TTC549 (cell line): Measurements from ENCODE around the gene HPSE2.
"Not testable (repeated sequence)": the region's sequence is repeated elsewhere in the genome, so short reads cannot be mapped to it uniquely, and the experiment has no call there.

Experiments
- FAIRE-seq: peaks from 2 replicates; lab custom pipeline; 2012; peaks lifted over from hg19 to GRCh38; lab: Jason Lieb, UNC

The HPSE2 gene

DNA sequence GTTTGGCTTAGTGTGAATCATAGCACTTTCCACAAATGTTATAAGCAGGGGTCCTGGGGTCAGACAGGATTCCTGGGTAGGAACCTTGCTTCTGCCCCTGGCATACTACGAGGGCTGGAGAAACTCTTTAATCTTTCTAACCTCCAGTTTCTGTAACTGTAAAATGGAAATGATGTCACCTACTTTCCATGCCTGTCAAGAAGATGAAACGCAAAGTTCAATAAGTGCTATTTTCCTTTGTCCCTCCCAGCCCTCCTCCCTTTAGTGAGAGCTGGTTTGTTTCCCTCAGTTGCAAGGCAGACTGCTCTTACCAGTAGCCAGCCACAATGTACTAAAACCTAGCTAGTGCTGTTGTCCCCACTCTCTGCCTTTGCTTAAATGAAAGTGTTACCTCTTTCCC lies 671.8 kb downstream of the HPSE2 start:
- no peak for FAIRE-seq

DNA sequence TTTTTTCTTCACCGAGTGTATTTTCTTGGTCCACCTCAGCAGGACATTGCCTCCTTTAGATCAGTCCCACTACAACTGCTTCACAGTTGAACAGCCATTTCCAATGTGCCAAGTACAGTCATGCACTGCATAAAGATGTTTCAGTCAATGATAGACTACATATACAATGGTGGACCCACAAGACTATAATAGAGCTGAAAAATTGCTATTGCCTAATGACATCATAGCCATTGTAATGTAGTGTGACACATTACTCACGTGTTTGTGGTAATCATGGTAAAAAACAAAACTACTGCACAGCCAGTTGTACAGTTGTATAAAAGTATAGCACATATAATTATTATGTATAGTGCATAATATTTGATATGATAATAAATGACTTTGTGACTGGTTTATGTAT lies 675.1 kb downstream of the HPSE2 start:
- FAIRE-seq, result no peak

DNA sequence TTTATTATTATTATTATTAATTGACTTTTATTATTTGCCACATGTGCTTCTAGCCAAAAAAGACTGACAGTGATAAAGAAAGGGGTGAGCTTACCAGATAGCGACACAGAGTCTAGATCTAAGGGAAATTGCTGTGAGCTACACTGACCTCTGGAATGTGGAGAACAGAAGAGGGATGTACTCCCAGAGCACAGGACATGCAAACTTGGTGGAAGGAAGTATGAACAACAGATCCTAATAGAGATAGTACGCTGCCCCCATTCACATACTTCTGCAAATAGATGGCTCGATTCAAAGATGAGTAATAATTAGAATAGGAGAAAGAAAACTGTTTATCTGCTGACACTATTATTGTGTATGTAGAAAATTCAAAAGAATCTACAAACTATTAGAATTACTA lies 679.6 kb downstream of the HPSE2 start:
- FAIRE-seq, result no peak

DNA sequence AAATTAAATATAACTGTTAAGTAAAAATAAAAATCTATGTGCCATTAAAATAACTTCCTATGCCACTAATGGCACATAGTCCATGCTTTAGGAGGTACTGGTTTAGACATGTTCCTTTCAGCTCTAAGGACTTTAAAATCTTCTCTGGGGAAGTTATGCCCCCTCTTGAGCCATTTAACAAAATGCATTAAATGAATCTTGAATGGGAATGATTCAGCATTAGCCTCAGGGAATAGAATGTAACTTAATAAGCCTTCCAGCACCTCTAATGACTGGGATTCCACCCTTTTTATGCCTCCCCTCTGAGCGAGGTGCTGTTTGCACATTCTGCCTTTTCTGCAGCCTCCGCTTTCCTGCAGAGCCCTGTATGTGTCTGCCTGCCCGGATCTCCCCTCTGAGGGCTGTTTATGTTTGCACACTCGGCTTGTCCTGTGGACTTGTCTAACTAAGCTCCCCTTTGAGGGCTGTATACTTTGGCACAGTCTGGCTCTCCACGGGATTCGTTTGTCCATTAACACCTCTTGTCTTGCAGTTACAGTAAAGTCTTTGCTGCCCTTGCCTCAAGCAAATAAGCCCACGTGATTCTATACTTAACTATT lies 680.5 kb downstream of the HPSE2 start:
- no peak for FAIRE-seq

DNA sequence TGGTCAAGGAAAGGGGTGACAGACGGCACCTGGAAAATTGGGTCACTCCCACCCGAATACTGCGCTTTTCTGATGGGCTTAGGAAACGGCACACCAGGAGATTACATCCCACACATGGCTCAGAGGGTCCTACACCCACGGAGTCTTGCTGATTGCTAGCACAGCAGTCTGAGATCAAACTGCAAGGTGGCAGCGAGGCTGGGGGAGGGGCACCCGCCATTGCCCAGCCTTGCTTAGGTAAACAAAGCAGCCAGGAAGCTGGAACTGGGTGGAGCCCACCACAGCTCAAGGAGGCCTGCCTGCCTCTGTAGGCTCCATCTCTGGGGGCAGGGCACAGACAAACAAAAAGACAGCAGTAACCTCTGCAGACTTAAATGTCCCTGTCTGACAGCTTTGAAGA lies 694.1 kb downstream of the HPSE2 start:
- not testable (repeated sequence) for FAIRE-seq

DNA sequence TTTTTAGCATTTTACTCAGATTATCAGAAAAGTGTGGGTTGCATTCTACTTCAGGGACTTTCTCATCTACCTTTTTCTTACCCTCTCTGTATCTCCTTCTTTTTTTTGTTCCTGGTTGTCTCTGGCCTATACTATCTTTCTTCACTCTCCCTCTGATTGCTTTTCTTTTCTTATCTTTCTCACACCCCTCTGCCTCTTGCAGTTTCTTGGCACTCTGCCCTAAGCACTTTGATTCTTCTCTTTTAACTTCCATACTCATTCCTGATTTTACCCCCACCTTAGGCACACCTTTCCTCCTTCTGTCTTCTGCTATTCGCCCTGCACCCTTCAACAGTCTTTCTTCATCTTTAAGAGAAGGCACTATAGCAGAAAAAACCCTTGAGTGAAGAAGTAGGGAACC lies 696.1 kb downstream of the HPSE2 start:
- no peak for FAIRE-seq

DNA sequence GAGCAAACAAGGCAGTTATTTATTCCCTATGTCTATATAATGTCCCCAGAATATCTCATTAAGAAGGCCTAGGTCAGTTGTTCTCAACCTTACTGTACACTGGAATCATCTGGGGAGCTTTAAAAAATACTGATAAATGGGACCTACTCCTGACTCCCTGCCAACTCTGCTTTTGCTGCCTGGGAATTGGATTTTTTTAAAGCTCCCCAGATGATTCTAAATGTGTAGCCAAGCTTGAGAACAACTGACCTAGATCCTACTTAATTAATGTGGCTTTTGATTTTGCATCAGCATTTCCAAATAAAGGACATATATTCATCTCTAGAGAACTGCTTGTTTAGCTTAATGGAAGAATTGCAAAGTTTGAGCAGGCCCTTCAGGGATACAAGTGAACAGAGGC lies 697.2 kb downstream of the HPSE2 start:
- no peak for FAIRE-seq

DNA sequence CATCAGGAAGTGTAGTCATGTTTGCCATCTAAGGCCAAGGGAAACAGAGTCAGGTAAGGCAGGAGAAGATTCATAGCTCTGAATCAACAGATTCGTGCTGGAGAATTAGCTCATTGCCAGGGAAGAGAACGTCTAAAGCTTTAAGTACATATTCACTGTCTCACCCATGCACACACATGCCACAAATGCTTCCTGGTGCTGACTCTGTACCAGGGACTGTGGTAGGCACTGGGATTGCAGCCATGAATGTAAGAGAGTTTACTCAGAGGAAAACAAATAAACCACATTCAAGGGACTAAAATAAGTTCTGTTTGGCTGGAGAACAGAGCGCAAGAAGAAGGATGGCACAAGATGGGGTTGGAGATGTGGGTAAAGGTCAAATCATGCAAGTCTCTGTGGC lies 699.1 kb downstream of the HPSE2 start:
- FAIRE-seq, result no peak

DNA sequence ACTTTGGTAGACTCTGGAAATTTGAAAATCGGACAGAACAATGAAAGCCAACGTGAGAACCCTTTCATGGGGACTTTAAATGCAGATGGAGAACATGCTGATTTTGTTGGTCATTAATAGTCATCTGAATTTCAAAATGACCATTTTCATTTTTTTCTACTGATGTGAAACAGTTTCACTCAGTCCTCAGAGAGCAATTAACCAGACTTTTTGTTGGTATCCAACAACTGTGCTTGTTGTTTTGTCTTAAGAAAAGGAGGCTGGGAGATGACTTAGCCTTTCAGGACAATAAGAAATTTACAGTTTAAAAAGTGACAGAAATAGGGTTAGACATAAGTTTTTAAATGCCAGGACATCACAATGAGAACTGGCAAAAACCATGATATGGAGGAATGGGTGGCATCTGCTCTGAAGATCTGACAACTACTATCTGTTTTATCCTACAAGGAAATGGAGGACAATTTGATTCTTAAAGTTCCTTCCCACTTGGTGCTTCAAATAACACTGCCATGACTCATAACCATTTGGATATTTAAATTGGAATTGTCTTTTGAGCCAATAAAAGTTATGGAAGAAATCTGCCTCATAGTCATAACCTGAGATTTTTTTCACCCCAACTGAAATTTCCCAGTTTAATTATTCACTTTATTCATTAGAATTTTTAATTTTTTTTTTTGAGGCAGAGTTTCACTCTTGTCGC lies 701.8 kb downstream of the HPSE2 start:
- no peak for FAIRE-seq

DNA sequence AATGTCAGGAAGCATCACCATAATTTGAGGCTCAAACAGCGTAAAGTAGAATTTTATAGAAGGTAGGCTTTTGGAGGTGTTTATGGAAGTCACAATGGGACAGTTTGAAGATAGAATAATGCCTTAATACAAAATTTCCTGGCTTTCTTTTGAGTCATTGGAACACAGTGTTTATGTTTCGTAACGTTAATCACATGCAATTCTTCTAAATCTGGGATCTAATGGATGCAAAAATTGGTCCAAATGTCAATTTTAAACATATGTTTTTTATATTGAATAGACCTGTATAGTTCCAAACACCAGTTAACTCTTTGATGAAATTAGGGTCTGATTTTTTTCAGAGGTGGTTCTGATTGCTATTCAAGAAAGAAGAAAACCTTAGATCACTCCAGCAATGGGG lies 702.4 kb downstream of the HPSE2 start:
- FAIRE-seq, result no peak

DNA sequence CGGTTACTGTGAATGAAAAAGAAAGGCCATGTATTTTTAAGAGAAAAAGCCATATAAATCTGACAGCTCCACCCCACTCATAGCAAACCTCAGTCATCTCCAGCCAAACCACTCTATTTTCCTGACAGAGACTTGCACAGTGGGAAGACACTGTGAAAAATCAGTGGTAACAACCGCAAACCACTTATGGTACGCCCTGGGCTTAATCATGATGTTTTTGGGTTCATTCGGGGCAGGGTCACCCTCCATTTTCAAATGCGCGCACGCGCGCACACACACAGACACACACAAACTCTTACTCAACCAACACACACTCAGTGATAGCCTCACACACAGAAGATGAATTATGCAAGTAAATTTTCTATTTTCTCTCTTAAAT lies 706.9 kb downstream of the HPSE2 start:
- FAIRE-seq, result no peak

DNA sequence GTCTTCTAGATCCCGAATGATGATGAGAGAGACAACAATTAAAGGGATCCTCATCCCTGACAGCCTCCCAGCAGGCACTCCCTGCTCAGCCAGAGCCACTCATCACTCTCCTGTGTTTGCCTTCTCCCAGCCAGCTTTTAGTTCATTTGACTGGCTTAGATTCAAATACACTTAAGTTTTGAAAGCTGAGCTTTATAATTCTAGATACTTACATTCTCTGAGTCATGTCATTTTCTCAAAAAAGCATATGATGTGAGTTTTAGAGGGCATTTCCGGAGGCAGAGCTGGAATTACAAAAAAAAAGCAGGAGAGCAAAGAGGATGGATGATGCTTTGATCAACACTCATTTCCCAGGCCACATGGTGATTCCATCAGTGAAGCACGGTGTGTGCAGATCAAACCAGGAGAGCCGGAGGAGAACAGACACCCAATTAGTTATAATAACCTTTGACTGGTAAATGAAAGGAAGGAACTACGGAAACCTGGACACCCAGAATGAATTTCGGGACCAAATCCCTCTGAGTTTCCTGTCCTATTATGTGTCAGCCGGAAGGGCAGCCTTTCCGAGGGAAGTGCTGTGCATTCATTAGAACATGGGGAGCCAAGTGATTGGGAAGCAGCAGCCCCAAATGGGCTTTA lies 707.4 kb downstream of the HPSE2 start:
- no peak for FAIRE-seq

DNA sequence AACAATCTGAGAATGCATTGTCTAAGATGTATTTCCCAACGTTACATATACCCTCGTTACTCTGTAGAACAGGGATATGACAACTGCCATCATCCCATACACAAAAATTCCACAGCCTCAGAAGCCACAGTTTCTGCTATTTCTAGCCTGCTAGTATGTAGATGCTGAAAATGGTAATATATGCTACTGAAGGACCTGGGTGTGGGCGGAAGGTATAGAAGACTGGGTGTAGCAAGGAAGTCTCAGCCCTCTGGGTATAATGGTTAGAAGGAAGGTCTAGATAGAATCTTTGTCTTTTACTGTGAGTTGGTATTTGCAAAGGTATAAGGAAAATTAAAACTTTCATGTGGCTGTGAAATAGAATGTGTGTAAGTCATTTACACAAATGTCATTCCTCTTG lies 709.7 kb downstream of the HPSE2 start:
- no peak for FAIRE-seq

DNA sequence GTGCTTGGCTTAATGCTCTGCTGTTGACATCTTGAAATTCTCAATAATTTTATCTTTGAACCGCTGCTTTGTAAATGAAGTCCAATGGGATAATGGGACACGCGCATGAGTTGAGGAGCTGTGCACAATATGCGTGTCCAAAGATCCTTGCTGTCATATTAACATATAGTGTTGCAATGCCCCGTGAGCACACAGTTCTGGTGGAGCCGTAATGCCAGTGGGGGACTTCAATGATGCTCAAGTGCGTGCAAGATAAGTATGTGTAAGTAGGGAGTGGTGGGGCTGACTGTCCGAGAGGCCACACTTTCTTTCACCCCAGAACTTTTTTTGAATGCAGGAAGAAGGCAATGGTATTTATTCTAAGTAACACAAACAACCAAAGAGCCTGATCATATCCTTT lies 711.5 kb downstream of the HPSE2 start:
- FAIRE-seq, result no peak

DNA sequence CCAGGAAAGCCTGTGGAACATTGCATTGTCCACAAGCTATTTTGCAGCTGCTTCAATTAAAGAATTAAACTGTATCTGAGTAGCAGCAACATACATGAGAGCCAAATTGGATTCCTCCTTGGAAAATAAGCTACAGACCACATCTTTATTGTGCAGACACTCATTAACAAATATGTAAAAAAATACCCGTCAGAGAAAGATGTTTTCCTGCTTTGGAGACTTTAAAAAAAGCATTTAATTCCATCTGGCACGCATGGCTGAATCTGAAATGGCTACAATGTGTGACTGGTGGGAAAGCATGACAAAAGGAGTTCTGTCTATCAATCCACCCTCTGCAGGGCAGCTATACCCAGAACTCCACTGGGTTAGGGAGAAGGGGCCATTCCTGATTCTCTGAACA lies 715.8 kb downstream of the HPSE2 start:
- no peak for FAIRE-seq

DNA sequence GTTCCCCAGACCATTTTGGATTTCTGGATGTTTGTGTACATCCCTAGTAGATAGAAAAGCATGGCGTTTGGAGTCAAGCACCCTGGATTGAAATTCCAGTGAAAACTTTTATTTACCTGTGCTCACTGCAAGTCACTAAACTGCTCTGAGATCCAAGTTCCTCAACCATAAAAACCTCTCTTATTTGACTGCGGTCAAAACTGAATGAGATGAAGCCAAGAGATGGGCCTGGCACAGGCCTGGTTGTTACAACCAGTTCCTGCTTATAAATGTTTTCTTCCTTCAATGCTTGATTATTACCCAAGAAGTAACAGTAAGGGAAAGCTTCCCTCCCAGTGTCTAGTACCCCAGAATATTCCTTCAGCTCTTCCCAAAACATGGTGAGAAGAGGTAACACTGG lies 718.0 kb downstream of the HPSE2 start:
- no peak for FAIRE-seq

DNA sequence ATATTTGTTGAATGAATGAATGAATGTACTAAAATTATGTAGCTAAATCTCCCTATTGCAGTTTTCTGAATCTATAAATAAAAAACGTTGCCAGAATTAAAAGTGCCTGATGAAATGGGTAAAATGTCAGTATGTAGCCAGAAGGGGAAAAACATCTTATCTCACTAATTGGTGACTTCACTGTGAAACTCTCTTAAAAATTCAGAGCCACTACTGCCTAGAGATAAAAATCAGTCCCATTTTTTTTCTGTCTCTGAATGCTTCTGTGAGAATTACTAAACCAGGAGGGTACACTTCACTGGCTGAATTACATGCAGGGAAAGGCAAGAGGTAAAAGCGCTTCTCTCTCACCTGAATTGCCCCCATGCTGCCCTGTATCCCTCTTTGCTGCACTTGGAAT lies 719.3 kb downstream of the HPSE2 start:
- no peak for FAIRE-seq

DNA sequence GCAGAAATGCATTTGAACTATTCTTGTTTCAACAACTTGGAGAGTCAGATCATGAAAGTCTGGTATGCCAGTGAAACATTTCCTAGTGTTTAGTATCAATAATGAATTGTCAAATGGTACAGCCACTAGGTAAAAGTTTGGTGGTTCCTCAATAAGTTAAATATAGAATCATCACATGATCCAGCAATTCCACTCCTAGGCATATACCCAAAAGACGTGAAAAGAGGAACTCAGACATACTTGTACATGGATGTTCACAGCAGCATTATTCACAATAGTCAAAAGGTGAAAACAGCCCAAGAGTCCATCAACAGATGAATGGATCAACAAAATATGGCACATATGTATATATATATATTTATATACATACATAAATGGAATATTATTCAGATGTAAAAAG lies 721.9 kb downstream of the HPSE2 start:
- no peak for FAIRE-seq

DNA sequence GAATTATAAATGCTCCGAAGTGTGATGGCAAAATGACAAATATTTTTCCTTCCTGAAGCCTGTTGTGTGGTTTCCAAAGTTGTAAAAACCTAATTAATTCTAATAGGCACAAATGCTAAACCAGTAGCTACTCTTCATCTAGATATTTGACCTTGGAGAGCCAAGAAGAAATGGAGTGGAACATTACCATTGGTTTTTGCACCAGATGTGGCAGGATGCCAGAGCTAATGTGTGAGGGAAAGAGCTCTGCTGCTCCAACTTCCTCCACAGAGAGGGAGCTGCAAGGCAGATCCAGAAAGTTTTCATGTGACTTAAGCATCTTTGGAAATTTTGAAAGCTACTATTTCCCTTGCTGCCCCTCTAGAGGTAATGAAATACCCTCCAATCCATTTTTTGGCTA lies 723.8 kb downstream of the HPSE2 start:
- FAIRE-seq, result no peak

DNA sequence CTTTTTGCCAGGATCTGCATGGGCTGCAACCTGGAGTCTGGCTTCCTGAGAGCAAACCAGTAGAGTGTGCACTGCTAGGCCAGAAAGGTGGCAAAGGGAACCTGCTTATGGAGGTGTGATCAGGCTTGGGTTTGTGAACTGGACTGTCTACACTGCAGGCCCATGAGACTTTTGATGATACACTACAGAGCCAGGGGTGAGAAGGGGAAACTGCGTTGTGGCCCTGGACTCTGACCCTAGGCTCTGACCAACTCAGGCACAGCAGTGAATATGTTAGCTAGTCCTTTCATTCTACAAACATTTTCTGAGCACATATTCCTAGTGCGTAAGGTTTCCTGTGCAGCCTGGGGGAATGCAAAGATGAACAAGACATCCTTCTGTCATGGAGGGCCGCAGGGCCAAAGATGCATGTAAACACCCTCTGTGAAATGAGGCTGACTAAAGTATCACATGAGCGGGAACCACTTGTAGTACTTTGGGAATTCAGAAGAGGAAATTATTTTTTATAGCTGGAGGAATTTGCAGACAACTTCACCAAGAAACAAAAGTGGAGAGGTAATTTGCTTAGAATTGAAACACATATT lies 725.1 kb downstream of the HPSE2 start:
- FAIRE-seq, result no peak

DNA sequence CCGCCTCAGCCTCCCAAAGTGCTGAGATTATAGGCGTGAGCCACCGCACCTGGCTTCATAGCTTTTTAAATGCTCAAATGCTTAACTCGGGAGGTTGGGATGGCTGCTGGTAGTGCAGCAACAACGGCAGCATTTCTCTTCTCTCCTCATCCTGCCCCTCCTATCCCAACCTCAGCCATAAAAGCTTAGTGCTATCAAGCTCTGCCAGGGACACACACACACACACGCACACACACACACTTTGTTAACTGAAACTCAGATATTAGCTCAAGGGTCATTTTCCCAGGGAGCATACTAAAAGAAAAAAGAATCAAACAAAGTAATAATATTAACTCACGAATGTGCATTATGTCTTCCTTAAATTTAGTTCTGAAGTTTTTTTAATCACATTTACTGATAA lies 725.9 kb downstream of the HPSE2 start:
- FAIRE-seq, result no peak

DNA sequence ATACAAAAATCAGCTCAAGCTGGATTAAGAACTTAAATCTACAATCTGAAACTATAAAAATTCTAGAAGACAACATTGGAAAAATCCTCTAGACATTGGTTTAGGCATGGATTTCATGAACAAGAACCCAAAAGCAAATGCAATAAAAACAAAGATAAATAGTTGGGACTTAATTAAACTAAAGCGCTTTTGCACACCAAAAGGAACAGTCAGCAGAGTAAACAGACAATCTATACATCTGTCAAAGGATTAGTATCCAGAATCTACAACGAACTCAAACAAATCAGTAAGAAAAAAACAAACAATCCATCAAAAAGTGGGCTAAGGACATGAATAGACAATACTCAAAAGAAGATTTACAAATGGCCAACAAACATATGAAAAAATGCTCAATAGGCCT lies 733.1 kb downstream of the HPSE2 start:
- FAIRE-seq, result not testable (repeated sequence)

DNA sequence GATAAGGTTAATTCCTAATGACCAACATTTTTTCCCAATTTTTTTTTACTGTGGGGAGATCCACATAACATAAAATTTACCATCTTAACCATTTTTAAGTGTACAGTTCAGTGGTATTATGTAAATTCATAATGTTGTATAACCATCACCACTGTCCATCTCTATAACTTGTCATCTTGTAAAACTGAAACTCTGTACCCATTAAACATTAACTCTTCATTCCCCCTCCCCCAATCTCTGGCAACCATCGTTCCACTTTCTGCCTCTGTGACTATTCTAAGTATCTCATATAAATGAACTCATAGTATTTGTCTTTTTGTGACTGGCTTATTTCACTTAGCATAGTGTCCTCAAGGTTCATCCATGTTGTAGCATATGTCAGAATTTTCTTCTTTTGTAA lies 742.9 kb downstream of the HPSE2 start:
- no peak for FAIRE-seq
